GM19025 (cell line): ENCODE data around the gene IGSF10.

ENCODE experiments used
- ATAC-seq: cut with Tn5 transposase; IDR thresholded peaks from one replicate; pipeline ENCODE4 v1.9.1; 2021; ENCODE audit warnings: mild to moderate bottlenecking, low read depth, moderate library complexity; ENCODE audit not compliant: unreplicated experiment

Gene IGSF10

DNA sequence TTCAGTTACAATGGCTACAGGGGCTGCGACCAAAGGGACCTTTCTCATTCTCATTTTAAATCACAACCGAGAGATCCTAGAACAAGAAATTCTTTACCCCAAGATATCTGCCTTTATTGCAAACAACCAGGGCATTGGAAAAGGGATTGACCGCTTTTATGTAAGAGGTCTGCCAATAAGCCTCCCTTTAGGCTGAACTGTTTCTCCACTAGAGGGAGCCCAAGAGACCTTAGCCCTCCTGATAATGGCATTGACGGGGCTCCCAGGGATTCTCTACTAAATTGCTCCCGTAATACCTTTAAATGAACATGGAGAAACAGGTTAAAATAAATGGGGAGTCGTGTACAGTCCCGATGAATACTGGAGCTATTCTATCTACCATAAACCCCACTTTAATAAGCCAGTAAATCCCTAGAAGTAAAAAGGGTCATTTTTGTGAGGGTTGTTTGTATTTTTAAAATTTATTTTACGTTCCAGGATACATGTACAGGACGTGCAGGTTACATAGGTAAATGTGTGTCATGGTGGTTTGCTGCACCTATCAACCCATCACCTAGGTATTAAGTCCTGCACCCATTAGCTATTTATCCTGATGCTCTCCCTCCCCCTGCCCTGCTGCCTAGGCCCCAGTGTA, 7.5 kb upstream of the IGSF10 start:
- ATAC-seq = peak; percentile 79

DNA sequence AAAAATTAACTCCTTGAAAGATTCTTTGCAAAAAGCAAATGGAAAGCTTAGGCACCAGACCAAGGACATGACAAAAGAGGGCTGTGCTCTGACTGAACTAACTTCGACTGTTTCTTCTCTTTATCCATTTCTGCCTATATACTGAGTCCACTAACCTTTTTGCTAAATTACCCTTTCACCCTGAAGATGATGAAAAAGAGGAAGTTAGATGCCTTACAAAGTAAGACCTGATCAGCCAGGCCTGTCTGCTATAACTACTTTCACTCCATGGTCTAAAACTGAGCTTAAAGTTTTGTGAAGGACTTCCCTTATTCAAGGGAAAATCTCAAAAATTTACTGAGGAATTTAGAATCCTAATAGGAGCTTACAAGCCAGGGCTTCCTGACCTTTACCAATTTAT, 6.2 kb upstream of the IGSF10 start:
- no peak for ATAC-seq

DNA sequence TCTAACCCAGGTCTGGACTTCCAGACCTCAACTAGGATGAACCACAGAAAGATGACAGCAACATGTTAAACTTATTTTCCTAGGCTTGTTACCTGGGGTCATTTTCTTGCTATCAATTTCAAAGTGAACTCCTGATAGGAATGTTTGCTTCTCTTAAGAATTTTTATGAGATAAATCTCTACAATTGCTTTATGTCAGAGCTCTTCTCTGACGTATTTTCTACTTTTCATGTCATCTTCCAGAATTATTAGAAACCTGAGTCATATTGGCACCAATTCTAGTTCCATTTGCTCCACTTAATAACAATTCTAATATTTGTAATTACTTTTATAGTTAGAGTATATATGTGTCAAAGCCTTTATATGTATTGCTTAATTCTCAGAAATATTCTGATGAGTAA, 2.1 kb upstream of the IGSF10 start:
- no peak for ATAC-seq

DNA sequence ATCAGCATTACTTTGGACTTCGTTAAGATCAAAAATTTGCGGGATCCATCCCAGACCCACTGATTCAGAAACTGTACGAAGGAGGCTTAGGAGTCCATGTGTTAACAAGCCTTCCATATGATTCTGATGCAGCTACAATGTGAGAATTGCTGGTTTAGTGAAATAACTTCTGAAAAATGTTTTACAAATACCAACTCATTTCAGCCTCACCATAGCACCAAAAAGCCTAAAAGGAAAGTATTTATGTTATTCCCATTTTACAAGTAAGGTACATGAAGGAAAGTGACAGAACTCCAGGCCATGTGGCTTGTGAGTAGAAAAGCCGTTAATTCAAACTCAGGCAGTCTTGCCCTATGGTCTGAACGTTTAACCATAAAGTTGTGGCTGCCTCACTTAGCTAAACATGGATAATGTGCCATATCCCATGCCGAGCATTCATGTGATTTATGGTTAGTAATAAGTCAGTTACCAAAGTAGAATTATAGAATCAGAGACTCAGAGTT, 1.5 kb upstream of the IGSF10 start:
- no peak for ATAC-seq

DNA sequence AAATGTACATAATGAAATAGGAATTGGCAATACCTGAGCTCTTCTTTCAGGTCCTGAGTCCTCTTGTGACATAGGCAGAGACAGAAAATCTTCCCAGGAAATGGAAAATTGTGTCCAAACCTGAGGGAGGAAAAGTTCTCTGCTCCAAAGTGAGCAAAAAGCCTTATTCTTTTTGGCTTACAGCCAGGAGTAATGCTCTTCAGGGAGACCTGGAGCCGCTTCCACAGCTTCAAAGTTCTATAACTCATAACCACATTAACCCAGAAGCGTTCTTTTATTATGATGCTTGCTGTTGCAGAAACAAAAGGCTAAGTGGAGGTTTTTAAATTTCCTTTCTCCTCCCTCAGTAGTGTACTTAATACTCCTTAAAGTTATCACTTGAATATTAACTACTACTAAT, 633 bp downstream of the IGSF10 start:
- ATAC-seq = no peak

DNA sequence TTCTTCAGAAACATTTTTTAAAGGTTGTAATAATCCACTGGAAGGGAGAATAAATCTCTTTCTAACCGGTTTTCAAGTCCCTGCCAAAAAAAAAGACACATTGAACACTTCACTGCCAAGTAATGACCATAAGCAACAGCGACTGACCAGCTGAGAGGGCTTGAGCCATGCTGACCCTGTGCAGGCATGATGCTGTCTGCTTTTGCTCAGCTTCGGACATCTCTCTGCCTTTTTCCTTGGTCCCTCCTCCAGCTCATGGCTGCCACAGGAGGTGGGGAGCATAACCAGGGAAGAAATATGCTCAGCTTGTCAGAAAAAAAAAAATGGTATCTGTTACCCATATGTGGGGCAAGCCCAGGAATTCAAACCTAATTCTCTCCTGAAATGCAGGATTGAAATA, 1.5 kb downstream of the IGSF10 start:
- ATAC-seq = no peak

DNA sequence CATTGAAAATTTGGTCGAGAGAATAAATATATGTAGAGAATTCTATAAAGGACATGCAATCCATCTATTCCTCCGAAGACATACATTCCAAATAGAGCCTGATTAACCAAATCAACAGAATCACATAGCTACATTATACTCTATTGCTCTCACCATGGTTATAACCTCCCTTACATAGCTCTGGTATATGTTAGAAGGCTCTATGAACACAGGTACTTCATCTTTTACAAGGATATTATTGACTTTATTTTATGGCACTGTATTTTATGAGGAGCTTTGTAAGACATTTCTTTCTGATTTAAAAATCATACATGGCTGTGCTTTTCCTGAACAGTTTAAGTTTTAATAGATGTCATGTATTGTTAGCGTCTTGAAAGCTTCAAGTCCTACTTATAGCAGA, 4.8 kb downstream of the IGSF10 start:
- no peak for ATAC-seq

DNA sequence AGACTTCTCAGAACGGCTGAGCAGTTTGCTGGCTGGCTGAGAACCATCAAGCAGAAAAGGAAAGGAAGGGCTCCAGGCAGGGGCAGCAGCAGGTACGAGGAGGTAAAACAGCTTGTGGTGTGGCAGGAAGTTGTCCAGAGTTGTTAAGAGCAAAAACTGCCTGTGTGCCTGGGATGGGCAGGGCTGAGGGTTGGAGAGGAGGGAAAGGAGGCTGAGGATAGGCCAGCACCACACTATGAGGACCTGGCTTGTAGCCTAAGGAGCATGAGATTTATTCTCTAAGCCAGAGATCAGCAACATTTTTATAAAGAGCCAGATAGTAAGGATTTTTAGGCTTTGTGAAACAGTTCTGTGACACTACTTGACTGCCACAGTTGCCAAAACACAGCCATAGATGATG, 8.0 kb downstream of the IGSF10 start:
- no peak for ATAC-seq

DNA sequence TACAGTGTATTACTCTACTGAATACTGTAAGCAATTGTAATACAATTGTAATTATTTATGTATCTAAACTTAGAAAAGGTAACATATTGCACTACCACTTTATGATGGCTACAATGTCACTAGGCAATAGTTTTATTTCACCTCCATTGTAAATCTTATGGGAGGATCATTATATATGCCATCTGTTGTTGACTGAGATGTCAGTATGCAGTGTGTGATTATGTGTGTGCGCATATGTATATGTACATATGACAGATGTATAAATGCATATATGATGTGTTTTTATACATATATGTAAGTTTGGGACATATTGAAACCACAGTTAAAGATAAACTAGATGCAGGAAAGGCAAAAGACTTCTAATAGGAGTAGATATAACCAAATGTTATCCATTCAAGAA, 8.5 kb downstream of the IGSF10 start:
- no peak for ATAC-seq

DNA sequence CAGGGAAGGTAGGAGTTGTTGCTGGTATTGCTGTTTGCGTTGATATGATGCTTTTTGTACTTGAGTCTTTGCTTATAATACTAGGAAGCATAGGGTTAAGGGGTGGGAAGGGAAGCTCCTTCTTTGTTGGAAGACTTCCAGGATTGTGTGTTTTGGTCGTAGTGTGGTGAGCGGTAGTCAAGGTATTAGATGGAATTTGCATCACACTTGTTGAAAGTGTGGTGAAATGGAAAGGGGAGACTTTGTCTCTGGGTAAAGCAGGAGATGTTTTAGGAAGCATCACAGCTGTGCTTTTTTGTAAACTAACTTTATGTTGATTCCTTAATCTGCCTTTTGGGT, 14.9 kb downstream of the IGSF10 start:
- no peak for ATAC-seq

DNA sequence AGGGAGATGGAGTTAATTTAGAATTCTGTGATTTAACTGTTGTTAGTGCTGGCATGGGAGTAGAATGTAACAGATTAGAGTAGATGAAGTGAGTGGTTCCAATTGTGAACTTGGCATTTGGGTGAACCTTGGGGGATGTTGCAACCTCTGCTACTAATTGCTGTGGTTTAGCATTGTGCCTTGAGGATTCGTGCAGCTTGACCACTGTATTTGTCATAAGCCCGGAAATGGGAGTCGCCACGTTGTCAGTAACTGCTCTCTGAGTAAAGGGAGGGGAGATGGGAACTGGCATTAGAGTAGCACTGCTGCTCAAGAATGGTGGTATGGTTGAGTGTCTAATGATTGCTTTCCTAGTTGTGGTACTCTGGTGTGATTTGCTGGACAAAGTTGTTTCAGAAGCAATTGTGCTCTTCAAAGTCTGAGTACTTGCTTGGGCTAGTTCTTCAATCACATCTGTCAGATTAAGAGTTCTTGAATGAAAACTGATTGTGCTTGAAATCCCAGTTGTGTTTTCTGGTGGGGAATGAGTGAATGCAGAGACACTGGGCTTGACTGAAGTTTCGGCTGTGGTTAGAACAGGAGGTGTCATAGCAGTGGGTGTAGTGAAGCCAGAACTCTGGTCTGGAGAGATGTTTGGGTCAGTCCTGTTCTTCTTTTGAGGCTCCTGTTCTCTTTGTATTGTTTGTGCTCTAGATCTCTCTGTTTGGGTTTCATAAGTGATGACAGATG, 15.4 kb downstream of the IGSF10 start:
- no peak for ATAC-seq

DNA sequence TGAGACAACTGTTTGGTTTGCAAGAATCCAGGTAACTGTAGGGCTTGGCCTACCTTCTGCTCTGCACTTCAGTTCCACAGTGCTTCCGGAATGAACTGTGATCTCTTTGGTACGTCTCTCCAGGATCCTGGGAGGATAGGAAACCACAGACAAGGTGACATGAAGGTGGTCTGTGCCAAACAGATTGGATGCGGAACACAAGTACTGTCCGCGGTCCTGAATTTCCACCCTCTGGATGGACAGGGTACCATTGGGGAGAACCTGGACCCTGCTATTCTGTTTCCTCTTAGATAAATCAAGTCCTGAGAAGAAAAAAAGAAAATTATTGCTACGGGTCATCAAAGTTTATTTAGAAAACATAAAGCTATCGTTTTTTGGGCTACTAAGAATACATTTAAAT, 17.3 kb downstream of the IGSF10 start:
- ATAC-seq = no peak

DNA sequence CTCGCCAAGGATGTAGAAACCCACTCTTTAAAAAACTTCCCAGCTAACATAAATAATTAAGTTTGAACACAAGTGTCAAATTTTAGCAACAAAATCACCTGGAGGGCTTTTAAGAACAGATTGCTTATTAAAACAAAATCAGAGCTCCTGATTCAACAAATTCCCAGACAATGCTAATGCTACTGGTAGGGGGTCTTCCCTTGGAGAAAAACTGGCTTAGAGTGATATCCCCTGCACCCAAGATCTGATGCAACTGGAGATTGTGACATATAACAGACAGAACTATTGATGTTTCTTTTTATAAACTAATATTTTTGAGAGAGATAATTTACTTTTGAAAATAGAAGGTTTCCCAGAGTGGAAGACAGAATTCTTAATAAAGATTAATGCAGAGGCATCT, 19.9 kb downstream of the IGSF10 start:
- no peak for ATAC-seq

DNA sequence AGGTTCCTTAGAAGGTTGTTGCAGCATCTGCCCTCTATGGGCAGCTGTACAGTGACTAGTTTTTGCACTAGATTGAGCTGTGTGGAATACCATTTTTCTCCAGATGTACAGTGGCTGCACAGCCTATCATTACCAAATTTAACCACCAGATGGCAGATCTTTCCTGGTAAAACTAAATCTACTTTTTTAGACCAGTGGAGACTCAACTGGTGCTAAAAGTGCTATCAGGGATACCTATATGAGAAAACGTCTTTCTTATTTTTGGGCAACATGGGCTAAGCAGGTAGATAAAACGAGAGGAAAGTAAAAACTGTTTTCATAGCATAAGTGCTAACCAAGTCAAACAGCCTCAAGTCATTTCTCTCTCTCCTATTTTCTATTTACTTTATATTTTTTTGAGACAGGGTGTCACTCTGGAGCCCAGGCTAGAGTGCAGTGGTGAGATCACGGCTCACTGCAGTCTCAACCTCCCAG, 21.2 kb downstream of the IGSF10 start:
- ATAC-seq = peak; percentile 60

DNA sequence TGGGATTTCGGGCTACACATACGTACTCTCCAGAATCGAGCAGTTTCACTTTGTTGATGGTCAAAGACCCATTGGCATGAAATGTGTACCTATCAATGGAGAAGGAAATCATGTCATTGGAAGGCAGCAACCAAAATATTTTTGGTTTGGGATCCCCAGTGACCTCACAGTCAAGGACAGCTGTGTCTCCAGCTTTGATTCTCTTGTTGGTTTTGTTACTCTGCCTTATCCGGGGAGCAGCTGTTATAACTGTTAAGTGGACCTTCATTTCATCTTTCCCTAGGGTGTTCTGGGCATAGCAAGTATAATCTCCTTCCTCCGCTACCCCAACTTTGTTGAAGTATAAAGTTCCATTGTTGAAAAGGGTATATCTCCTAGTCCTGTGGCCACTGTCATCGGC, 23.0 kb downstream of the IGSF10 start:
- ATAC-seq = no peak

DNA sequence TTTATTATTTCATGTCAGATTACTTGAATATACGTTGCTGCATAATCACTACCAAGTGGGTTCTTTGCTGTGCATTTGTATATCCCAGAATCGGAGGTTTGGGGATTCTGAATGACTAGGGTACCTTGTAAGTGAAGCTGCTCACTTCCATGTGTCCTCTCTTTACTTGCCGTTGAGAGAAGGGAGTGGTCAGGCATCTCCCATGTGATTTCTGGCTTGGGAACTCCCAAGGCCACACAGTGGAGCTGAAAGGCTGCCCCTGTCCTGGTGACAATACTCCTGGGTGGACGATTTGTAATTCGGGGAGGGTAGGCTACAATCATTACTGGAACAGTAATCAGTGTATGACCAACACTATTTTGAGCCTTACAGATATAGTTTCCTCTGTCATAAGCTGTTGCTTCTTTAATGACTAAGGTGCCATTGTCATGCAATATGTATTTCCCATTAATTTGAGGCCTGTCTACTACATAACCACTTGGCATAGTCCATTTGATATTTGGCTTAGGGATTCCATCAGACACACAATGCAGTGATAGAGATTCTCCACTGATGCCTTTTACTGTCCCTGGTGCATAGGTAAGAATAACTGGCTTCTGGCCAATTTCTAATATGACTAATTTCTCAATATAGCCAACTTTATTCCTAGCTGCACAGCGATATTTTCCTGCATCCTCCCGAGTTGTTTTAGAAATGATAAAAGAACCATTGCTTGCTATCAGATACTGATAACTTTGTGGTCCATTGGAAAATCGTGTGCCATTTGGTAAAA, 24.0 kb downstream of the IGSF10 start:
- no peak for ATAC-seq

DNA sequence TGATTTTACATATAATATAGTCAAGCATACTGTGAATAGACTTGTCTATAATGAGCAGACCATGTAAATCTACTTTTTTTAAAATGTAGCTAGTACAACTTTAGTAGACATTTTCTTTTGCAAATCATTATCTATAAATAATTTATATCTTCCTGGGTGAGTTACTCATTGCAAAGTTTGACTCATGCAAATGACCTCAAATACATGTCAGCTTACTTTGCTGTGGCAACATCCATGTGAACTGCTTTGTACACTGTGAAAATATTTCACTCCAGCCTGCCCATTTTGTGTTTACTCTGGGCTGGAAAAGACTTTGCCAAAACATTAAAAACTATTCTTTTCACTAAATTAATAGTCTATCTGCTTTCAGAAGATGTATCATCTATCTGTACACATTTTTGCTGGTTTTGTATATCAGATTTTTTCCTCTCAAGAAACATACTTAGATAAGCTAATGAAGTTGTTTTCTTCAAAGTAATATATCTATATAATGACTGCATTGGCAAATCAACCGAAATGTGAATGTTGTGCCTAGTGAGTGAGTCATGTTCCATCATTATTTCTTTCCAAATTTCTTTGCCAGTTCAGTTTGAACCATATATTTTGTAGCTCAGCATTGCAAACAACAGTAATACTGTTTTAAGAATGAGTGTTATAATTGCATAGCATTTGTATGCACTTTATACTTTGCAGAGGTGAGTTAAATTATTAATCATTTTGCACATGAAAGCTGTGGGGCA, 26.5 kb downstream of the IGSF10 start:
- ATAC-seq = no peak

DNA sequence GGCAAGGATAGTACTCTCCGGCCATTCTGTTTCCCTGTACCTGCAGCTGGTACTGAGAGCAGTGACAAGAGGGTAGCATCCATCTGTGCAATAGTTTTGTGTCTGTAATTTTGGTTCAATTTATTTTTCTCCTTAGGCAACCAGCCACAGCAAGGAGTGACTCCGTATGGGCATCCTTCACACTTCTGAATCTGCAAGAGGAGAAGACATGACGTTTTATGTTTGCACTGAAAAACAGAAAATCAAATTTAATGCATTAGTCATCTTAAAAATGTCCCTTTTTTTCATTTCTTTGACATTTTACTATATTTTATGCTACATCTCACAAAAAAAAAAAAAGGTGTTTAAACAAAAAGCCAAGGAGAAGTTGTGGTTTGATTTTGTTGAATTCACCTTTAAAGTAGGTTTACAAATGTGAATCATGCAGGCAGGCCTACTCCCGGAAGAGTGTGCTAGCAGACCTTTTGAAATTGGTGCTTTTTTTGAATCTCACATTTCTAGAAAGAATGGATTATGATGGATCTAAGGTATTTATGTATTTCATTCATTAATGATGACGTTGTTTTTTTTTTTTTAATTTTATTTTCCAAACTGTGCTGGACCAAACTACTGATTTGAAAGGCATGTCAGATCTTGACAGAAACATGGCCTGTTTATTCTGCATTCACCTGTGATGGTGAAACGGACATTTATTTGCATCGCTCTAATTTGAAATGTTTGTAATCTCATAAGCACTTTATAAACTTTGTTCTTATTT, 28.1 kb downstream of the IGSF10 start:
- no peak for ATAC-seq

DNA sequence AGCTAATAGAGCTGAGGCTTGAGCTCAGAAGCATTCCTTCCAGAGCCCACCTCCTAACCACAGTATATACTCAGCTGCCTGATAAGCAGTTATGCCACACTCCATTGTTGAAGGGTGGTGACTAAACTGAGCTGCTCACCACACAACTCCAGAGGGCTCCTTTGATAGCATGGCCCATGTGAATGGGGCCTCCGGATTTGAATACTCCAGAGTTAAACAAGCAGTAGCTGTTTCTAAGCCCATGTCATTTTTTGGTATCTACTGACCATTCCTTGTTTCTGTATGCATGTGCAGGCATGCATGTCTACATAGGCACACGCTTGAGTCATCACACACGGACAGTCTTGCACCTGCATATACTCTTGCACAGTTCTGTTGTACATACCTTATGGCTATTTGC, 28.9 kb downstream of the IGSF10 start:
- ATAC-seq = no peak

DNA sequence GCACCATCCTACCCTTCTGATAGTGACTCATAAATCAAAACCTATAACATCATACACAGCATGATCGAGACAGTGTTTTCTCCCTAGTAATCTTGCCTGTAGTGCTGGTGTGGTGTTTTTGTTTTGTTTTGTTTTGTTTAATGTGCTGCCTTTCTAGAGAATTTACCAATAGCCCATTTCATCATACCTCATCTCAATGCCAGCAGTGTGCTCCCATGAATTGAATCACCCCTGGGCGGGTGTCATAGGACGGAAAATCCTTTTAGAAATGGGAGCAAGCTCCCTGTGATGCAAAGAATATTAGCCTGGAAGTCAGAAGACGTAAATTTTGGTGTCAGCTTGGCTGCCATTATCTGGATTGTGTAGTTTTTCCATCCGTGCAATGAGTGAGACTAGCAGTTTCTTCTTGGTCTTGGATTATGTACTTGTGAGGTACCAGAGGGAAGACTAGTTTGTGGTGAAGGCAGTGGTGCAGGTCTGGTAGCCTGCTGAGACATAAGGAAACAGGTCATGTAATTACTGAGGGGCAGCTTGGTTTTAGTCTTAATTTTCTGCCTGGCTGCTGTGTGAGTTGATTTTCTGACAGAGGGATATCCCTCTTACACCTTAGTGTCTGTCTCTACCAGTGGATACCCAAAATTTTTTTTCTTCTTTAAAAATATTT, 29.9 kb downstream of the IGSF10 start:
- ATAC-seq = no peak
